Measurements from ENCODE around the gene ARHGAP8. TPM values are rescaled to one million over a fixed set of nuclear protein-coding genes. Genes with fewer than 3 reads are reported as not detected.

The ARHGAP8 gene
- total and polyA plus RNA-seq, 10 of the 15 experiments (the other 5 are each of a cell fraction or from before 2014, with no cell fraction given), result 0.33 TPM; not detected in 9

GRCh38 chr22:44847380-44847779 lies 95.0 kb downstream of the ARHGAP8 start:
- ChIA-PET RAD21 (ENCODE audit: unreplicated experiment) (no interaction called here), CTCF (interaction anchor here (0.6 kb wide), 1 partner anchor 135 kb away, joined by 3 read pairs; no protein-coding TSS in a partner anchor), POLR2A (no interaction called here), SMC1A (ENCODE audit: uncharacterized antibody, unreplicated experiment) (no interaction called here)
- Histone ChIP-seq H3K9me3 (replicated peaks; ENCODE audit: control insufficient read depth, insufficient read depth, low read length) (no peaks in the 10 kb centered on the region; the same call in 2 of the 3 replicates), H3K27ac (ENCODE audit: control insufficient read depth, insufficient read depth) (no peak overlapping the region), H3K9ac (ENCODE audit: control insufficient read depth, insufficient read depth, low read length) (no peak overlapping the region), H3K4me1 (ENCODE audit: control insufficient read depth, insufficient read depth, low read length) (no peaks in the 10 kb centered on the region), H3K4me3 (no peak overlapping the region), H2AFZ (ENCODE audit: control insufficient read depth, low read depth, low read length) (no peak overlapping the region), H3K79me2 (ENCODE audit: control insufficient read depth, insufficient read depth, low read length) (no peaks in the 10 kb centered on the region), H3K4me2 (ENCODE audit: control insufficient read depth, insufficient read depth) (no peak overlapping the region), H4K20me1 (ENCODE audit: control insufficient read depth, insufficient read depth) (no peaks in the 10 kb centered on the region), H3K36me3 (ENCODE audit: control insufficient read depth in 2 of 2, insufficient read depth in 2 of 2, low read length in 1 of 2) (no peaks in the 10 kb centered on the region), H3K27me3 (replicated peaks in 1 of 2; ENCODE audit: control insufficient read depth in 2 of 2, insufficient read depth in 2 of 2, low read length in 1 of 2) (no peaks in the 10 kb centered on the region)
- ATAC-seq (no peak), DNase-seq (ENCODE audit: low read depth, low spot score) (no peak), FAIRE-seq (no peak)
- intact Hi-C loops (cut with micrococcal nuclease; ENCODE audit: unreplicated experiment) (no loop called here), in situ Hi-C loops (cut with MboI) (no loop called here)
- 27% methylated on average over 4 of the region's 4 CpGs for WGBS (ENCODE audit: insufficient coverage, insufficient replicate concordance, low lambda C conversion rate, missing lambda C conversion rate)
- BruUV-seq (replicated peaks), result no TSS peak
- TF ChIP-seq RELA (IDR thresholded peaks at IDR 0.05; ENCODE audit: borderline replicate concordance, partially characterized antibody), result no peak
- TF ChIP-seq PKNOX1 (IDR thresholded peaks at IDR 0.05), result no peak
- no peak for TF ChIP-seq BRCA1 (IDR thresholded peaks at IDR 0.05; ENCODE audit: low read depth, low read length)
- TF ChIP-seq, protein P1, sequence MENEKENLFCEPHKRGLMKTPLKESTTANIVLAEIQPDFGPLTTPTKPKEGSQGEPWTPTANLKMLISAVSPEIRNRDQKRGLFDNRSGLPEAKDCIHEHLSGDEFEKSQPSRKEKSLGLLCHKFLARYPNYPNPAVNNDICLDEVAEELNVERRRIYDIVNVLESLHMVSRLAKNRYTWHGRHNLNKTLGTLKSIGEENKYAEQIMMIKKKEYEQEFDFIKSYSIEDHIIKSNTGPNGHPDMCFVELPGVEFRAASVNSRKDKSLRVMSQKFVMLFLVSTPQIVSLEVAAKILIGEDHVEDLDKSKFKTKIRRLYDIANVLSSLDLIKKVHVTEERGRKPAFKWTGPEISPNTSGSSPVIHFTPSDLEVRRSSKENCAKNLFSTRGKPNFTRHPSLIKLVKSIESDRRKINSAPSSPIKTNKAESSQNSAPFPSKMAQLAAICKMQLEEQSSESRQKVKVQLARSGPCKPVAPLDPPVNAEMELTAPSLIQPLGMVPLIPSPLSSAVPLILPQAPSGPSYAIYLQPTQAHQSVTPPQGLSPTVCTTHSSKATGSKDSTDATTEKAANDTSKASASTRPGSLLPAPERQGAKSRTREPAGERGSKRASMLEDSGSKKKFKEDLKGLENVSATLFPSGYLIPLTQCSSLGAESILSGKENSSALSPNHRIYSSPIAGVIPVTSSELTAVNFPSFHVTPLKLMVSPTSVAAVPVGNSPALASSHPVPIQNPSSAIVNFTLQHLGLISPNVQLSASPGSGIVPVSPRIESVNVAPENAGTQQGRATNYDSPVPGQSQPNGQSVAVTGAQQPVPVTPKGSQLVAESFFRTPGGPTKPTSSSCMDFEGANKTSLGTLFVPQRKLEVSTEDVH (IDR thresholded peaks at IDR 0.05; ENCODE audit: low read depth, partially characterized antibody), result no peak
- no peak for TF ChIP-seq MEF2B (IDR thresholded peaks at IDR 0.05; ENCODE audit: partially characterized antibody, poor library complexity, severe bottlenecking)
- TF ChIP-seq, protein P2, sequence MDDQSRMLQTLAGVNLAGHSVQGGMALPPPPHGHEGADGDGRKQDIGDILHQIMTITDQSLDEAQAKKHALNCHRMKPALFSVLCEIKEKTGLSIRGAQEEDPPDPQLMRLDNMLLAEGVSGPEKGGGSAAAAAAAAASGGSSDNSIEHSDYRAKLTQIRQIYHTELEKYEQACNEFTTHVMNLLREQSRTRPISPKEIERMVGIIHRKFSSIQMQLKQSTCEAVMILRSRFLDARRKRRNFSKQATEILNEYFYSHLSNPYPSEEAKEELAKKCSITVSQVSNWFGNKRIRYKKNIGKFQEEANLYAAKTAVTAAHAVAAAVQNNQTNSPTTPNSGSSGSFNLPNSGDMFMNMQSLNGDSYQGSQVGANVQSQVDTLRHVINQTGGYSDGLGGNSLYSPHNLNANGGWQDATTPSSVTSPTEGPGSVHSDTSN (IDR thresholded peaks at IDR 0.05; ENCODE audit: insufficient replicate concordance, low read depth, low read length), result no peak
- TF ChIP-seq, protein P3, sequence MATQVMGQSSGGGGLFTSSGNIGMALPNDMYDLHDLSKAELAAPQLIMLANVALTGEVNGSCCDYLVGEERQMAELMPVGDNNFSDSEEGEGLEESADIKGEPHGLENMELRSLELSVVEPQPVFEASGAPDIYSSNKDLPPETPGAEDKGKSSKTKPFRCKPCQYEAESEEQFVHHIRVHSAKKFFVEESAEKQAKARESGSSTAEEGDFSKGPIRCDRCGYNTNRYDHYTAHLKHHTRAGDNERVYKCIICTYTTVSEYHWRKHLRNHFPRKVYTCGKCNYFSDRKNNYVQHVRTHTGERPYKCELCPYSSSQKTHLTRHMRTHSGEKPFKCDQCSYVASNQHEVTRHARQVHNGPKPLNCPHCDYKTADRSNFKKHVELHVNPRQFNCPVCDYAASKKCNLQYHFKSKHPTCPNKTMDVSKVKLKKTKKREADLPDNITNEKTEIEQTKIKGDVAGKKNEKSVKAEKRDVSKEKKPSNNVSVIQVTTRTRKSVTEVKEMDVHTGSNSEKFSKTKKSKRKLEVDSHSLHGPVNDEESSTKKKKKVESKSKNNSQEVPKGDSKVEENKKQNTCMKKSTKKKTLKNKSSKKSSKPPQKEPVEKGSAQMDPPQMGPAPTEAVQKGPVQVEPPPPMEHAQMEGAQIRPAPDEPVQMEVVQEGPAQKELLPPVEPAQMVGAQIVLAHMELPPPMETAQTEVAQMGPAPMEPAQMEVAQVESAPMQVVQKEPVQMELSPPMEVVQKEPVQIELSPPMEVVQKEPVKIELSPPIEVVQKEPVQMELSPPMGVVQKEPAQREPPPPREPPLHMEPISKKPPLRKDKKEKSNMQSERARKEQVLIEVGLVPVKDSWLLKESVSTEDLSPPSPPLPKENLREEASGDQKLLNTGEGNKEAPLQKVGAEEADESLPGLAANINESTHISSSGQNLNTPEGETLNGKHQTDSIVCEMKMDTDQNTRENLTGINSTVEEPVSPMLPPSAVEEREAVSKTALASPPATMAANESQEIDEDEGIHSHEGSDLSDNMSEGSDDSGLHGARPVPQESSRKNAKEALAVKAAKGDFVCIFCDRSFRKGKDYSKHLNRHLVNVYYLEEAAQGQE (IDR thresholded peaks at IDR 0.05; ENCODE audit: low read depth, low read length), result no peak
- TF ChIP-seq GATAD2B (conservative IDR thresholded peaks at IDR 0.05; ENCODE audit: low read depth), result no peak

Data from GM12878 (cell line).